GM12878 (cell line): ENCODE data around the gene ANO6.

Experiments used
- CEBPB ChIP-seq, 2 experiments: fragments of 150-350 bp in 1 of 2; IDR thresholded peaks; 2 replicates each; pipeline ENCODE4 v1.6.1; 2012 to 2014; ENCODE audit warnings: low read depth in 2 of 2, low read length in 2 of 2, borderline replicate concordance in 1 of 2, inconsistent platforms in 1 of 2
- CTCF ChIP-seq, 3 experiments: IDR thresholded peaks in 2 of 3; conservative IDR thresholded peaks in 1 of 3; 2 replicates each; pipeline ENCODE4 v1.5.1; 2011; ENCODE audit warnings: low read depth in 3 of 3, low read length in 3 of 3, mild to moderate bottlenecking in 3 of 3, control low read depth in 2 of 3, moderate library complexity in 2 of 3, inconsistent platforms in 1 of 3, mixed read lengths in 1 of 3; ENCODE audit not compliant: control insufficient read depth in 2 of 3, insufficient read depth in 1 of 3; ENCODE audit errors: extremely low read depth in 1 of 3
- NFYB ChIP-seq: IDR thresholded peaks from 2 replicates; pipeline ENCODE4 v1.6.1; 2011; ENCODE audit warnings: low read depth, mild to moderate bottlenecking, low read length, improper control_type of control experiment, moderate library complexity; ENCODE audit not compliant: insufficient read depth
- ZBTB11 ChIP-seq: fragments of 450-650 bp; formaldehyde crosslinking; IDR thresholded peaks from 2 replicates; pipeline ENCODE4 v1.5.0; 2022; ENCODE audit warnings: mild to moderate bottlenecking, missing genetic modification characterization

GRCh38 chr12:45216983-45217485, 1.1 kb downstream of the ANO6 start:
- TF ChIP-seq ZBTB11 (CRISPR knock-in tag) = no peak
- TF ChIP-seq CTCF (IDR thresholded peaks at IDR 0.05 in 2 of 3, conservative IDR thresholded peaks at IDR 0.05 in 1 of 3; ENCODE audit: control insufficient read depth in 2 of 3, extremely low read depth in 1 of 3, insufficient read depth in 1 of 3, low read depth in 3 of 3, low read length in 3 of 3) = no peak
- TF ChIP-seq CEBPB (IDR thresholded peaks at IDR 0.05; ENCODE audit: borderline replicate concordance in 1 of 2, low read depth in 2 of 2, low read length in 2 of 2) = no peak
- TF ChIP-seq NFYB = no peak
